Sigmoid colon (tissue), 7 donors: ENCODE results near the gene HS3ST3B1. TPM values are rescaled to one million over a fixed set of nuclear protein-coding genes. Genes with fewer than 3 reads are reported as not detected.

Experiments
- DNase-seq: peaks from one replicate; pipeline ENCODE4 v3.0.0-alpha.2; 2019
- H3K27ac ChIP-seq, 4 donors: fragments of 200-600 bp; sonication (generic); one replicate each; pipeline ENCODE4 v1.5.1; 2016 to 2019; ENCODE audit warnings: mild to moderate bottlenecking in 1 of 4
- H3K27me3 ChIP-seq, 3 donors: fragments of 200-600 bp; sonication (generic); one replicate each; pipeline ENCODE4 v1.5.1; 2019; ENCODE audit warnings: mild to moderate bottlenecking in 1 of 3
- H3K36me3 ChIP-seq, 4 donors: fragments of 200-600 bp; sonication (generic); one replicate each; pipeline ENCODE4 v1.5.1; 2016 to 2019
- H3K4me1 ChIP-seq, 4 donors: fragments of 200-600 bp; sonication (generic); one replicate each; pipeline ENCODE4 v1.5.1; 2017 to 2019
- H3K4me3 ChIP-seq, 4 donors: fragments of 200-600 bp; sonication (generic); one replicate each; pipeline ENCODE4 v1.5.1; 2017 to 2019; ENCODE audit warnings: mild to moderate bottlenecking in 2 of 4, moderate library complexity in 1 of 4
- H3K9me3 ChIP-seq, 4 donors: fragments of 200-600 bp in 3 of 4; sonication (generic) in 3 of 4; one replicate each; pipeline versions ENCODE4 v1.5.1 to v1.6.1; 2013 to 2019
- EP300 ChIP-seq, 4 donors: sonication (generic); formaldehyde crosslinking; IDR thresholded peaks; one replicate each; pipeline ENCODE4 v1.6.1; 2017; ENCODE audit warnings: antibody characterized with exemption in 4 of 4
- POLR2A ChIP-seq, 2 donors: fragments of 450-650 bp; IDR thresholded peaks; one replicate each; pipeline ENCODE4 v1.6.1; 2016; ENCODE audit warnings: antibody characterized with exemption in 2 of 2, mild to moderate bottlenecking in 2 of 2, moderate library complexity in 2 of 2
- POLR2AphosphoS5 ChIP-seq, 4 donors: sonication (generic); formaldehyde crosslinking; IDR thresholded peaks; one replicate each; pipeline ENCODE4 v1.6.1; 2017; ENCODE audit warnings: antibody characterized with exemption in 4 of 4
- whole genome bisulfite sequencing, 2 donors: extraction: QIAGEN DNeasy Blood & Tissue Kit; methylation state at CpG; one replicate each; pipeline ENCODE4 v1.1.7; 2013; 5-methylcytosine and 5-hydroxymethylcytosine counted together
- intact Hi-C: fragments of 100-400 bp; cut with DNase I; formaldehyde crosslinking; loops from one replicate; pipeline ENCODE4 v1.15.1; 2023
- polyA plus RNA-seq, 3 donors: library from polyadenylated mRNA; stranded (reverse); fragments of 200-250 nt; gene quantifications; one replicate each; pipeline ENCODE4 v1.2.3, GENCODE V29; 2013
- total RNA-seq, 4 donors: library from RNA; depleted of rRNA; stranded (reverse); fragments of >200 nt; gene quantifications; one replicate each; pipeline ENCODE4 v1.1.0, GENCODE V29; 2016
- TF ChIP-seq, protein P1 (sequence below), 4 experiments: fragments of 450-650 bp in 3 of 4; fragments of 200-600 bp in 1 of 4; IDR thresholded peaks; one replicate each; pipeline ENCODE4 v1.5.1; 2016 to 2019; ENCODE audit warnings: antibody characterized with exemption in 4 of 4, mild to moderate bottlenecking in 3 of 4, moderate library complexity in 2 of 4
- donor health status: healthy with polysubstance abuse.
- donor health status: Bipolar disorder and iron deficiency.
- donor health status: healthy.

HS3ST3B1 gene
- total and polyA plus RNA-seq, 7 donors, result 0.46 to 3.0 (median 1.1) TPM

DNA sequence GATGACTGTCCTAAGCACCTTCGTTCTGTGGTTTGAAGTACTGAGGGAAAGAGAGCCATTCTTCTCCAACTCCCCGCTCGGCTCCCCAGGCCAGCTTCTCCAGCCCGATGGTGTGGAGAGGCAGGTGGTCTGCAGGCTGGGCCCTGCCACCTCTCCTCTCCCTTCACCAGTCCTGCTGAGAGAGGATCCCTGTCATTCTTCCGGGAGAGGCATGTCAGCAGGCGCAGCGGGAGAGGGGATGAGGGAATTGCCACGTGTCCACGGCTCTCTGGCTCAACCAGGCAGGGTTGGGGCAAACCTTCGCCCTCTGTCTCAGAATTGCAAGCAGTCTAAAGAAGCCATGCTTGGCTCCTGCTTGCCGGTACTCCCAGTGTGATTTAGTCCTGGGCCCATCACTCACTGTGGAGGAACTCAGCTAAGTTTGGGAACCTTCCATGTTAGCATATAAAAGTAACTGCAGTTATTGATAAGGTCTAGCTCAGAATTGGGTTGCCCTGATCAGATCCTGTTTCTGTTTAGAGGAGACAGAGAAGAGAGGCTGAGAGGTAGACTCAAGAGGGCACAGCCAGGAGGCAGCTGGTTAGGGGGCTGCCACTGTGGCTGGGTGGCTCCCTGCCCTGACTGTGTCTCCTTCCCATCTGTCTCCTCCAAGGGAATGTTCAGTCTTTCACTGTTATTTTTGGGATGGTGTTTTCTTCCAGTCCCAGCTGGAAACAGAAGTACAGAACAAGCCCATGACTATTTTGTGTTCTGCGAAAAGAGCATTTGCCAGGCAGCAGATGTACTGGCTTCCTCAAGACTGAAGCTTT lies 17.4 kb downstream of the HS3ST3B1 start:
- no peaks in the 10 kb centered on the region for H3K9me3 ChIP-seq
- intact Hi-C loops, result no loop called here
- 65 to 72% methylated on average over 12 of the region's 12 CpGs for WGBS, 2 donors
- no peaks in the 10 kb centered on the region for H3K36me3 ChIP-seq
- no peak overlapping the region for H3K27ac ChIP-seq
- no peak for DNase-seq
- TF ChIP-seq, protein P1, sequence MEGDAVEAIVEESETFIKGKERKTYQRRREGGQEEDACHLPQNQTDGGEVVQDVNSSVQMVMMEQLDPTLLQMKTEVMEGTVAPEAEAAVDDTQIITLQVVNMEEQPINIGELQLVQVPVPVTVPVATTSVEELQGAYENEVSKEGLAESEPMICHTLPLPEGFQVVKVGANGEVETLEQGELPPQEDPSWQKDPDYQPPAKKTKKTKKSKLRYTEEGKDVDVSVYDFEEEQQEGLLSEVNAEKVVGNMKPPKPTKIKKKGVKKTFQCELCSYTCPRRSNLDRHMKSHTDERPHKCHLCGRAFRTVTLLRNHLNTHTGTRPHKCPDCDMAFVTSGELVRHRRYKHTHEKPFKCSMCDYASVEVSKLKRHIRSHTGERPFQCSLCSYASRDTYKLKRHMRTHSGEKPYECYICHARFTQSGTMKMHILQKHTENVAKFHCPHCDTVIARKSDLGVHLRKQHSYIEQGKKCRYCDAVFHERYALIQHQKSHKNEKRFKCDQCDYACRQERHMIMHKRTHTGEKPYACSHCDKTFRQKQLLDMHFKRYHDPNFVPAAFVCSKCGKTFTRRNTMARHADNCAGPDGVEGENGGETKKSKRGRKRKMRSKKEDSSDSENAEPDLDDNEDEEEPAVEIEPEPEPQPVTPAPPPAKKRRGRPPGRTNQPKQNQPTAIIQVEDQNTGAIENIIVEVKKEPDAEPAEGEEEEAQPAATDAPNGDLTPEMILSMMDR (IDR thresholded peaks at IDR 0.05), result no peak
- TF ChIP-seq POLR2A (IDR thresholded peaks at IDR 0.05), result no peak
- no peak for TF ChIP-seq EP300 (IDR thresholded peaks at IDR 0.05)
- TF ChIP-seq POLR2AphosphoS5 (IDR thresholded peaks at IDR 0.05), result no peak
- no peaks in the 10 kb centered on the region for H3K4me1 ChIP-seq
- peaks cover 0 to 35% (median 0%) of the 10 kb centered on the region in 3 donors for H3K27me3 ChIP-seq
- no peak overlapping the region for H3K4me3 ChIP-seq

DNA sequence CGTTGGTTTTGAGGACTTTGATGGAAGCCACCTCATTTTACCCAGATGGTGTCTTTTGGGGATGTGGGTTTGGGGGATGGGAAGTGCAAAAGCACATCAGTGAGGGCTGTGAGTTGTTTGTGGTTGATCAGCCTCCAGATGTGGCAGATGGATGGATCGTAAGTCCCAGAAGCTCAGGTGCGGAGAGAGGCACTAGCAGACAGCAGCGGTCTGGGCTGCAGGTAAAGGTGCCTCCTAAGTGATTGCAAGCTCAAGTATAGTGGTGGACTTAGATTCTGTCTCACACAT lies 18.0 kb downstream of the HS3ST3B1 start:
- WGBS, 2 donors, result 59 to 82% methylated on average over 4 of the region's 4 CpGs
- TF ChIP-seq POLR2AphosphoS5 (IDR thresholded peaks at IDR 0.05) (no peak), EP300 (IDR thresholded peaks at IDR 0.05) (no peak), POLR2A (IDR thresholded peaks at IDR 0.05) (no peak)
- TF ChIP-seq, protein P1 (IDR thresholded peaks at IDR 0.05), result no peak
- Histone ChIP-seq H3K36me3 (no peaks in the 10 kb centered on the region), H3K27ac (no peak overlapping the region), H3K9me3 (no peaks in the 10 kb centered on the region), H3K27me3 (peaks cover 0 to 35% (median 0%) of the 10 kb centered on the region in 3 donors), H3K4me1 (no peaks in the 10 kb centered on the region), H3K4me3 (no peak overlapping the region)
- intact Hi-C loops, result no loop called here
- DNase-seq, result no peak

DNA sequence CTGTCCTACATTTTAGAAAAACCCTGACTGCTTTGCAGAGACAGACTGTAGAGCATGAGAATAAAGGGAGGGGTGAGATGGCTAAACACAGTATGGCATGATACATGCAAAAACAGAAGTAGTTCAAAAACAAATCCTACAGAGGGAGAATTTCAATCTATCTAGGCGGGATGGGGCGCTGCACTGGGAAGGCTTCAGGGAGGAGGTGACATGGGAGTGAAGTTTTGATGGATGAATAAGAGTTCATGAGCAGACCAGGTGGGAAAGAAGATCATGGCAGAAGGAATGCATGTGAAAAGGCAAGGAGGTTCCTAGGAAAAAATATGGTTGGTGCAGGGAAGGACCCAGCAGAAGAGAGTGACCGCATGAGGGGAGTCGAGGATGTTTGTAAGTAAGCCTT lies 19.2 kb downstream of the HS3ST3B1 start:
- no peak for DNase-seq
- peaks cover 0 to 43% (median 0%) of the 10 kb centered on the region in 3 donors for H3K27me3 ChIP-seq
- TF ChIP-seq, protein P1 (IDR thresholded peaks at IDR 0.05), result no peak
- no peak for TF ChIP-seq POLR2AphosphoS5 (IDR thresholded peaks at IDR 0.05)
- TF ChIP-seq POLR2A (IDR thresholded peaks at IDR 0.05), result no peak
- TF ChIP-seq EP300 (IDR thresholded peaks at IDR 0.05), result no peak
- H3K4me3 ChIP-seq, result no peak overlapping the region
- WGBS, 2 donors, result 94 to 97% methylated on average over 4 of the region's 4 CpGs
- no peak overlapping the region for H3K27ac ChIP-seq
- intact Hi-C loops, result no loop called here
- no peaks in the 10 kb centered on the region for H3K36me3 ChIP-seq
- H3K9me3 ChIP-seq, result no peaks in the 10 kb centered on the region
- H3K4me1 ChIP-seq, result no peaks in the 10 kb centered on the region

DNA sequence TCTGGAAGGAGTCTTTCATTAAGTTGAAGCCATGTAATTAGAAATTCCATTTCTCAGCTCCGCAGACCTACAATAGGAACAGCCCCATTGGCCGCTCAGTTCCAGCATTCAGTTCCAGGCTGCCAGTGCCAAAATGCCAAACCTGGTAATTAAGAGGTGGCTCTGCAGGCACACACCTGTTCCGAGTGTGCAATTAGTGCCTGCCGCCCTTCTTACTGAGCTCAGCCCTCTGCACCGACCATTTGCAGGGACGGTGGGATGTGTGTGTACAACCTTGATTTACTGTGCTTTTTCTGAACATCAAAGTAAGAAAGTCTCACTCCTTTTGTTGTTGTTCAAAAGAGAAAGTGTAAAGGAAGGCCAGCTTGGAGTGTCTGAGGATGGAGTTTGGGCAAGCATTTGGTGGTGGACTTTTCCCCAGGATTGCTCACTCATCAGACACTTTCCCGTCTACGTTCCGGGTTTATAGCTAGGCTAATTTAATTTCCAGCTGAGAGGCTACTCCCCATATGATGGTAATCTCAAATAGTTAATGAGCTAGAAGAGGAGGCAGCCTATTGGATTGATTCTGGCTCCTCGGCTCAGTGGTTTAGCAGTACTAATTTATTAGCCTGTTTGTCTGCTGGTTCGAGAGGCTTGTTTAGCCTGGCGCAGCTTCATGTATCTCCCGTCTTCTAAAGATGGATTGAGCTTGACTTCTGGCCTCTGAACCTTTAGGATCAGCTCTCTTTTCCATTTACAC lies 20.0 kb downstream of the HS3ST3B1 start:
- Histone ChIP-seq H3K36me3 (no peaks in the 10 kb centered on the region), H3K27me3 (peaks cover 0 to 37% (median 0%) of the 10 kb centered on the region in 3 donors), H3K27ac (no peak overlapping the region), H3K9me3 (no peaks in the 10 kb centered on the region), H3K4me3 (no peak overlapping the region), H3K4me1 (no peaks in the 10 kb centered on the region)
- no peak for DNase-seq
- intact Hi-C loops, result no loop called here
- WGBS, 2 donors, result 54 to 70% methylated on average over 13 of the region's 13 CpGs
- TF ChIP-seq POLR2AphosphoS5 (IDR thresholded peaks at IDR 0.05) (no peak), EP300 (IDR thresholded peaks at IDR 0.05) (no peak), POLR2A (IDR thresholded peaks at IDR 0.05) (no peak)
- TF ChIP-seq, protein P1 (IDR thresholded peaks at IDR 0.05), result no peak
